Muscle layer of duodenum (tissue), 2 donors: Measurements from ENCODE around the gene CLCNKA.
"Not testable (repeated sequence)": the region's sequence is repeated elsewhere in the genome, so short reads cannot be mapped to it uniquely, and the experiment has no call there.

Experiments used
- H3K27ac ChIP-seq: one replicate; pipeline ENCODE4 v1.7.0; 2013; ENCODE audit warnings: mild to moderate bottlenecking, low read length
- H3K27me3 ChIP-seq: one replicate; pipeline ENCODE4 v1.7.0; 2013; ENCODE audit warnings: low read depth, mild to moderate bottlenecking, control low read depth, low read length
- H3K36me3 ChIP-seq, 2 donors: one replicate each; pipeline ENCODE4 v1.7.0; 2013; ENCODE audit warnings: low read length in 2 of 2, control low read depth in 1 of 2, mild to moderate bottlenecking in 1 of 2; ENCODE audit not compliant: insufficient read depth in 2 of 2, control insufficient read depth in 1 of 2
- H3K4me1 ChIP-seq, 2 donors: one replicate each; pipeline ENCODE4 v1.7.0; 2013; ENCODE audit warnings: low read length in 2 of 2, mild to moderate bottlenecking in 2 of 2, control low read depth in 1 of 2, moderate library complexity in 1 of 2; ENCODE audit not compliant: insufficient read depth in 2 of 2, control insufficient read depth in 1 of 2
- H3K4me3 ChIP-seq, 2 donors: one replicate each; pipeline ENCODE4 v1.7.0; 2013; ENCODE audit warnings: low read length in 2 of 2, low read depth in 1 of 2, mild to moderate bottlenecking in 1 of 2
- H3K9me3 ChIP-seq, 2 donors: one replicate each; pipeline ENCODE4 v1.7.0; 2013; ENCODE audit warnings: low read length in 2 of 2, control low read depth in 1 of 2, mild to moderate bottlenecking in 1 of 2; ENCODE audit not compliant: control insufficient read depth in 1 of 2
- donor health status: healthy.

Gene CLCNKA

DNA sequence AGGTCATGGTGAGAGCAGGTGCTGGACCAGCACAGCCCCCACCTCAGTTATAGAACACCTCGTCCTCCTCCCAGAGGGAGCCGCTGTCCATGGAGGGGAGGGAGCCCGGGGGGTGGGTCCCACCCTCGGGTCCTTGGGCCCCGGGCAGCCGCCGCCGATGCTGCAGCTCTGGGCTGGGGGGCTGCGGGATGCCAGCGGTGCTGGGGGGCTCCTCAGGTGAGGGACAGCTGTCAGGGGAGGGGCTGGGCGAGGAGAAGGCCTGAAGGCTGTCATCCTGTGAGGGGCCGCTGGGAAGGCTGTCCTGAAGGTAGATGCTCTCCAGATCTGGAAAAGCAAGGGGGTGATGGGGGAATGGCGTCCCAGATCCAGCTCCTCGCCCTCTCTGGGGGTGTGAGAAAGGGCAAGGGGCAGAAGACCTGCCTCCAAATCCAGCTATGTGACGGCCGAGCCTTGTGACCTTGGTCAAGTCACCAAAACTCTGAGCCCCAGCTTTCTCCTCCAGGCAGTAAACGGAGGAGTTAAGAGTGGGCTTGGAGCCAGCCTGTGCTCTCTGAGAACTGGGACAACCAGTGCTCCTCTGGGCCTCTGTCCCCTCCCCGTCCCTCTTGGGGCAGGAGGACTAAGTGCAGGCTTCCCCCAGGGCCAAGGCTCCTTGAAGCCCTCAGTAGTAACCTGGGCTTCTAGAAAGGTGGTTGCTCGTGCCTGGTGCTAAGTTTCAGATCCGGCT is 36.7 kb downstream of the CLCNKA start:
- not testable (repeated sequence) for H3K27me3 ChIP-seq, H3K4me3 ChIP-seq, H3K9me3 ChIP-seq, H3K27ac ChIP-seq, H3K36me3 ChIP-seq, H3K4me1 ChIP-seq

- Histone ChIP-seq H3K9me3 (no peaks in the 10 kb centered on the region), H3K36me3 (no peaks in the 10 kb centered on the region), H3K4me3 (no peak overlapping the region)
These were observed 39.4 kb downstream of the CLCNKA start for GRCh38 chr1:16061266-16061665.

GRCh38 chr1:16061989-16062686 is 40.3 kb downstream of the CLCNKA start:
- H3K27me3 ChIP-seq, H3K27ac ChIP-seq: not testable (repeated sequence)

More at GRCh38 chr1:16061266-16061665, 39.4 kb downstream of the CLCNKA start:
- Histone ChIP-seq H3K27ac (no peak overlapping the region), H3K27me3 (no peaks in the 10 kb centered on the region), H3K4me1 (no peaks in the 10 kb centered on the region)

DNA sequence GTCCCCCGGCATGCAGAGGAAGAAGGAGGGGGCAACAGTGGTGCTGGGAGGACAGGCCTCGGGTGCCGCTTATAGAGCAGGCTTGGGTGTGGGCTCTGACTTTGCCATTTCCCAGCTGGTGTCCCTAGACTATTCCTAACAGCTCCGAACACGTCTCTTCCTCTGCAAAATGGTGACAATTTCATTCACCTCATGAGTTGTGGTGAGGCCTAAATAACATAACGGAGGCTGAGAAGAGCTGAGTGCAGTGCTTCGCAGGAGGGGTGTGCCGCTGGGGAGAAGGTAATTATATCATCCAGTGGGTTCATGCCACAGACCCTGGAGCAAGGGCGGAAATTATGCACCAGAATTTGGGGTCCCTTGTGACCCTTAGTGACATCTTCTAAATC is 40.8 kb downstream of the CLCNKA start:
- not testable (repeated sequence) for H3K27me3 ChIP-seq, H3K9me3 ChIP-seq, H3K36me3 ChIP-seq, H3K27ac ChIP-seq, H3K4me3 ChIP-seq, H3K4me1 ChIP-seq

More at GRCh38 chr1:16061989-16062686, 40.3 kb downstream of the CLCNKA start:
- not testable (repeated sequence) for H3K4me1 ChIP-seq, H3K4me3 ChIP-seq, H3K9me3 ChIP-seq, H3K36me3 ChIP-seq

DNA sequence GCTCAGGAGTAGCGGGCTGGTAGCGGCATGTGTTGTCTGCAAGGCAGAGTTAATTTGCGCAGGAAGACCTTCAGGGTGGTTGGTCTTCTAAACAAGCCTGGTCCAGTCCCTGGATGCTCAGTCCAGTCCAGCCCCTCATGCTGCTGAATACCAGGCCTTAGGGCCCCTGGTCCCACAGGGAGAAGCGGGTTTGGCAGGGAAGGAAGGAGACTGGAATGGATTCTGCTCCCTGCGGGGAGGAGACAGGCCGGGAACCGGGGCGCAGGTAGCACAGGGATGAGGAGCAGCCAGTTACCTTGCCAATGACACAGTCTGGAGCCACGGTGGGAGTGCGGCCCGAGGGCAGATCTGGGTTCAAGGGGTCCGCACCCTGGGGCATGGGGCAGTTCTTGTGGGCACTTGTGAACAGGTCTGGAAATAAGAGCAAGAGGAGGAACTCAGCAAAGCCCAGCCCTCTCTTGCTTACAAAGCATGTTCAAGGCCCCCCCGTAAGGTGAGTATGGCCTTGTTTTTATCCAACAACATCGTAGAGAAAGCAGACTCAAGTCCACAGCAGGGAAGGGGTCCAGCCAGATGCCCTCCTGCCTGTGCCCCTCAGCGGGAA is 41.5 kb downstream of the CLCNKA start:
- H3K4me3 ChIP-seq, result no peak overlapping the region
- no peaks in the 10 kb centered on the region for H3K9me3 ChIP-seq
- no peaks in the 10 kb centered on the region for H3K27me3 ChIP-seq
- H3K27ac ChIP-seq, result no peak overlapping the region
- no peaks in the 10 kb centered on the region for H3K36me3 ChIP-seq
- H3K4me1 ChIP-seq, result peaks cover 0 to 7% of the 10 kb centered on the region in 2 donors

GRCh38 chr1:16063921-16064320 is 42.1 kb downstream of the CLCNKA start:
- Histone ChIP-seq H3K36me3 (no peaks in the 10 kb centered on the region), H3K9me3 (no peaks in the 10 kb centered on the region), H3K27me3 (no peaks in the 10 kb centered on the region), H3K4me3 (no peak overlapping the region), H3K27ac (no peak overlapping the region), H3K4me1 (peaks cover 0 to 13% of the 10 kb centered on the region in 2 donors)

DNA sequence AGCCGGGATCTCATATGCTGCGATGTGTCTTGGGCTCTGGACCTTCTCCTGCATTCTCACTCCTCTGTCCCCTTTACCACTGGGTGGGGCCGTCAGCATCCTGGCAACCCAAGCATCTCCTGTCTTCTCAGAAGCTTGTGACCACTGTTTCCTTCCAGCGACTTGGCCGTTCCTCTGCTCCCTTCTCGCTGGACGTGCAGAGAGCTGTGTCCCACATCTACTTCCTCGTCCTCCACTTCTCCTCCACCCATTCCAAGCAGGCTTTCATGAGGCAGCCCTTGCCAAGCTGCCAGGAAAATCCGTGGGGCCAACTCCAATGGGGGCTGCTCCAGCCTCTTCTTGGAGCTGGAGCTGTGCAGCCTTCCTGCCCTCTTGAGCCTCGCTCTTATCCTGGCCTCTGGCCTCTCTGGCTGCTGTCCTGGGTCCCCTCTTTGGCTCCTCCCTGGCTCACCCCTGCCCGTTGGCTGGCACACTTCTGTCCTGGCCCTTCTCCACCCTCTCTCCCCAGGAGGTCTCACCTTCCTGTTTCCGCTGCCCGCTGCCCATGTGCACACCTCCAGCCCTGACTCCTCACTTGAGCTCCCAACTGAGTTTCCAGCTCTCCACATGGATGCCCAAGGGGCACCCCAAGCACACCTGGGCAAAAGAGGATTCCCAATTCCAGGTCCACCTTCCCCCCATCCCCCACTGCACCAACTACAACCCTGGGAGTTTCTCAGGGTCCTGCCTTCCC is 42.9 kb downstream of the CLCNKA start:
- Histone ChIP-seq H3K4me3 (no peak overlapping the region), H3K4me1 (peaks cover 0 to 13% of the 10 kb centered on the region in 2 donors), H3K9me3 (no peaks in the 10 kb centered on the region), H3K36me3 (no peaks in the 10 kb centered on the region), H3K27me3 (no peaks in the 10 kb centered on the region), H3K27ac (no peak overlapping the region)

- Histone ChIP-seq H3K36me3 (no peaks in the 10 kb centered on the region), H3K27ac (no peak overlapping the region), H3K9me3 (no peaks in the 10 kb centered on the region), H3K27me3 (no peaks in the 10 kb centered on the region), H3K4me3 (no peak overlapping the region), H3K4me1 (peaks cover 0 to 13% of the 10 kb centered on the region in 2 donors)
These were observed 43.4 kb downstream of the CLCNKA start for GRCh38 chr1:16065269-16065576.

DNA sequence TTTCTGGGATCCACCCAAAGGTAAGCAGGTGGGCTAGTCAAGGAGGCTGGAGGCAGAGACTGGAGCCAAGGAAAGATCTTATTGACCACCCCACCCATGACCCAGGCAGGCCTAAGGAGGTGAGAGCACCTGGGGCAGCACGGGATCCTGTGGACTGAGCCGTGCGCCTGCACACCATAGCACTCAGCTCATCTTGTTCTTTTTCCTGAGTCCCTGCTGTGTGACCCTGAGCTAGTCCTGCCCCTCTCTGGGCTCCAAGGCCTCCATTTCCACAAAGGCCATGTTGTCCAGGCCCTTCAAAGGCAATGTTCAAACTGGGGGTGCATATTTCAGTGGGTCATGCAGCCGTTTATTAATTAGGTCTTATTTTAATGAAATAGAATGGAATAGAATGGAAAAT is 44.4 kb downstream of the CLCNKA start:
- Histone ChIP-seq H3K9me3 (no peaks in the 10 kb centered on the region), H3K27me3 (no peaks in the 10 kb centered on the region), H3K4me3 (no peak overlapping the region), H3K27ac (no peak overlapping the region), H3K4me1 (peaks cover 0 to 13% of the 10 kb centered on the region in 2 donors), H3K36me3 (no peaks in the 10 kb centered on the region)

DNA sequence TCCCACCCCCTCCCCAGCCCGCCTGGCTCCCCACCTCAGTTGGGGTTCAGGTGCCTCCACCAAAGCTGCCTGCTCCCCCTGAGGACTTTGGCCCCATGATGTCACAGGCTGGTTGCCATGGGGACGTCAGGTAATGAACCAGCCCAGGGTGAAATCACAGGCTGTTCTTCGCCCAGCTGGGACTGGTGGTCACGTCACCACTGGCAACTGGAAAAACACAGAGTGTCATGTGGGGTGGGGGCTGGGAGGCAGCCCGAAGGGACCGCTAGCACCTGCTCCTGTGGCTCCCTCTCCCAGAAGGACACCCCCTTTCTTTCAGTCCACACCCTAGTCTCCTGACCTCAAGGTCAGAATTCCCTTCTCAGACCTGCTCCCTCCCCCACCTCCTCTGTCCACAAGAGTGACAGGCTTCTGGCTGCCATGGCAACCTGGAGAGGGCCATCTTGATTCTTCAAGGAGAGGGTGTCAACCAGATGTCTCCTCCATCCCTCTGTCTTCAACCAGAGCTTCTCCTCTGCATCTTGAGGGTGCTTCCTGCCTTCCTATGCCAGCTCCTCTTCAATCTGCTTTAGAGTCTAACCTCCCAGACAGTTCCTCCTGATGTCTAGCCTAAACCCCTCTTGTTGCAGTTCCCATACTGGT is 45.4 kb downstream of the CLCNKA start:
- Histone ChIP-seq H3K27ac (no peak overlapping the region), H3K4me3 (no peak overlapping the region), H3K9me3 (no peaks in the 10 kb centered on the region), H3K27me3 (no peaks in the 10 kb centered on the region), H3K4me1 (peaks cover 0 to 13% of the 10 kb centered on the region in 2 donors), H3K36me3 (no peaks in the 10 kb centered on the region)

- no peak overlapping the region for H3K27ac ChIP-seq
- no peaks in the 10 kb centered on the region for H3K36me3 ChIP-seq
- H3K4me3 ChIP-seq, result no peak overlapping the region
- H3K4me1 ChIP-seq, result peaks cover 0 to 13% of the 10 kb centered on the region in 2 donors
- H3K27me3 ChIP-seq, result no peaks in the 10 kb centered on the region
- H3K9me3 ChIP-seq, result no peaks in the 10 kb centered on the region
These were observed 46.1 kb downstream of the CLCNKA start for GRCh38 chr1:16067933-16068332.
